Activated CD4-positive, alpha-beta T cell treated with anti-CD3 and anti-CD28 coated beads, Interleukin-2, amount 10 ng/mL, durations not matched to agents 7 days and 5 days (primary cell): Measurements from ENCODE around the gene MUC12. TPM values are rescaled to one million over a fixed set of nuclear protein-coding genes. Genes with fewer than 3 reads are reported as not detected.

Experiments
- CTCF ChIA-PET: fragments of 350-600 bp; sonication (Branson Sonifier 250); formaldehyde crosslinking; loops from one replicate; lab custom pipeline; 2021; ENCODE audit warnings: antibody characterized with exemption; lab: Charles Lee
- POLR2A ChIA-PET: fragments of 350-600 bp; sonication (Branson Sonifier 250); formaldehyde crosslinking; loops from one replicate; lab custom pipeline; 2021; ENCODE audit warnings: antibody characterized with exemption; lab: Charles Lee
- DNase-seq: peaks from one replicate; pipeline ENCODE4 v3.0.0-alpha.2; 2020
- H3K27ac Mint-ChIP-seq: one replicate; pipeline ENCODE4 v1.8.0; 2021; ENCODE audit warnings: mild to moderate bottlenecking, moderate library complexity, mixed read lengths
- H3K27me3 Mint-ChIP-seq: one replicate; pipeline ENCODE4 v1.8.0; 2021; ENCODE audit warnings: mixed read lengths
- H3K36me3 Mint-ChIP-seq: one replicate; pipeline ENCODE4 v1.8.0; 2021; ENCODE audit warnings: low read depth, mixed read lengths
- H3K4me1 Mint-ChIP-seq: one replicate; pipeline ENCODE4 v1.8.0; 2021; ENCODE audit warnings: mixed read lengths
- H3K4me3 Mint-ChIP-seq: one replicate; pipeline ENCODE4 v1.8.0; 2021; ENCODE audit warnings: mild to moderate bottlenecking, moderate library complexity, mixed read lengths
- H3K9me3 Mint-ChIP-seq: one replicate; pipeline ENCODE4 v1.8.0; 2021; ENCODE audit warnings: mixed read lengths
- total RNA-seq, 2 experiments: library from RNA; stranded (reverse); gene quantifications; one replicate each; pipeline ENCODE4 v1.2.3, GENCODE V29; 2021

The MUC12 gene
- total RNA-seq, 2 experiments from 2014 or later = not detected

DNA sequence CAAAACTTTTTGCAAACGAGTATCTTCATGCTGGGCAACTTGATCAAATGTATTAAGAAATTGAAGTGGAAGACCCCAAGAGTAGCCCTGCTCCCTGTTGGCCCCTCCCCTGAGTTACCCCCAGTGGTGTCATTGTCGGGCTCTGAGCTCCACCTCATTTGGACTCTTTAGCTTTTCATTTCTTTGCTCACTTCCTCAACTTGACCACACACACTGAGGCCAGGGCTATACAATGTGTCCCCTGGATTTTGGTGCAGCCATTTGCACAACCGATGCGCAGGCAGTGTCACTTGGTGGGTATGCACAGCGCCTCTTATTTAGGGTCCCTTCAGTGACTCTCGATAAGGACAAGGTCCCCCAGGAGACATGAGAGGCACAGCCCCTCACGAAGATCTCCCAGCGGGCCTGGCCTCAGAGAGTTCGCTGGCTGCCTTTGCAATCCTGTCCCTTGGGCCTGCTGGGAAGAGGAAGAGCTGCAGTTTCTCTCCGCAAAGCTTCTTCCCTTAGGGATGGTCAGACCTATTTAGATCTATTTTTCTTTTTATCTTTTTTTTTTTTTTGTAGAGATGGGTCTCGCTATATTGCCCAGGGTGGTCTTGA lies 22.5 kb upstream of the MUC12 start:
- no peaks in the 10 kb centered on the region for H3K36me3 Mint-ChIP-seq
- H3K4me3 Mint-ChIP-seq = no peak overlapping the region
- CTCF ChIA-PET = interaction anchor here (0.7 kb wide), 1 partner anchor 90 kb away, joined by 3 read pairs; no protein-coding TSS in a partner anchor
- peaks cover 3% of the 10 kb centered on the region for H3K9me3 Mint-ChIP-seq
- no peak overlapping the region for H3K27ac Mint-ChIP-seq
- DNase-seq = no peak
- H3K27me3 Mint-ChIP-seq = peaks cover 19% of the 10 kb centered on the region
- H3K4me1 Mint-ChIP-seq = no peaks in the 10 kb centered on the region
- POLR2A ChIA-PET = no interaction called here

DNA sequence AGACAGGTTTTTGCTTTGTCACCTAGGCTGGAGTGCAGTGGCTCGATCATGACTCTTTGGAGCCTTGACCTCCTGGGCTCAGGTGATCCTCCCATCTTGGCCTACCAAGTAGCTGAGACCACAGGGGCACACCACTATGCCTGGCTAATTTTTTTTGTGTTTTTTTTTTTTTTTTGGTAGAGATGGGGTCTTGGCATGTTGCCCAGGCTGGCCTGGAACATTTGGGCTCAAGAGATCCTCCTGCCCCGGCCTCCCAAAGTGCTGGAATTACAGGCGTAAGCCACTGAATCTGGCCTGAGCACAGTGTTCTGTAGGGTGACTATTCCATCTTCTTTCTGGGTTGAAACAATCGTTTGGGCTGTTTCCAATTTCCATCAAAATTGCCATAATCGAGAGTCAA lies 21.6 kb upstream of the MUC12 start:
- ChIA-PET POLR2A (no interaction called here), CTCF (interaction anchor here (0.6 to 0.7 kb wide), 2 partner anchors 89 to 1004 kb away, joined by 3 to 4 read pairs; no protein-coding TSS in a partner anchor)
- DNase-seq = no peak
- H3K4me1 Mint-ChIP-seq = no peaks in the 10 kb centered on the region
- peaks cover 3% of the 10 kb centered on the region for H3K9me3 Mint-ChIP-seq
- H3K36me3 Mint-ChIP-seq = no peaks in the 10 kb centered on the region
- no peak overlapping the region for H3K4me3 Mint-ChIP-seq
- no peak overlapping the region for H3K27ac Mint-ChIP-seq
- peaks cover 14% of the 10 kb centered on the region for H3K27me3 Mint-ChIP-seq

DNA sequence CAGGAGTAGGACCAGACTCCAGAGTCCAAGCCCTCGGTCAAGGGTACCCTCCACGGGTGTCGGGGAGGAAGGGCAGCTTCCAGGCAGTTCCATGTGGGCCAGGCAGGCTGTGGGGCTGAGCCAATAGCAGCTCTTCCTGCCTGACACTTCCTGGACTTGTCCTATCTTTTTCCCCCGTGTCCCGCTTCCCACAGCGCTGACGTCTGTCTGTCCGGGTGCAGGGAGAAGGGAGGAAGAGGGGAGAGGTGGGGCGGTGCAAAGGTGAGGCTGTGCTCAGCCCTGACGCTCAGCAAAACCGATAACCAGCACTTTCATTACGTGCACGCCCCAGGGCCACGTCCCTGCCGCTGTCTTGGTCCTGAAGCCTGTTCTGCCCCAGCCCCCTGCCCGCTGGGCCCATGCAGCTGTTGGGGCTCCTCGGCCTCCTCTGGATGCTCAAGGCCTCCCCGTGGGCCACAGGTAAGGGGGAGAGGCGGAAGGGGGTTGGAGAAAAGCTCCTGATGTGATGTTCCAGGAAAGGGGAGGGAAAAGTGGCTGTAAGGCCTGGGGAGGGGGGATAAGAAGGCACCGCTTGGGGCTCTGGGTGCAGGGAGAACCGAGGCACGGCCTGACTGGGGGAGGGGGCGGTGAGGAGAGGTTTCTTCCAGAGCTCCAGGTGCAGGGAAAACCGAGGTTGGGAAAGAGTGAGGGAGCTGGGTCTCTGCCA lies 20.0 kb upstream of the MUC12 start, which contains the start of gene MUC3A:
Gene MUC3A, plus strand, starts transcription at position 308 of the 706 bp plus-strand sequence. Its CDS starts 91 bp downstream, at position 399.
- DNase-seq = no peak
- H3K9me3 Mint-ChIP-seq = no peaks in the 10 kb centered on the region
- no peaks in the 10 kb centered on the region for H3K4me1 Mint-ChIP-seq
- ChIA-PET CTCF (interaction anchor here (0.6 to 1.0 kb wide), 2 partner anchors 10 to 26 kb away, joined by 3 read pairs; no protein-coding TSS in a partner anchor), POLR2A (no interaction called here)
- no peak within 1 kb of the TSS for H3K4me3 Mint-ChIP-seq
- peaks cover 14% of the 10 kb centered on the region for H3K27me3 Mint-ChIP-seq
- no peak within 1 kb of the TSS for H3K27ac Mint-ChIP-seq
- no peaks in the 10 kb centered on the region for H3K36me3 Mint-ChIP-seq

DNA sequence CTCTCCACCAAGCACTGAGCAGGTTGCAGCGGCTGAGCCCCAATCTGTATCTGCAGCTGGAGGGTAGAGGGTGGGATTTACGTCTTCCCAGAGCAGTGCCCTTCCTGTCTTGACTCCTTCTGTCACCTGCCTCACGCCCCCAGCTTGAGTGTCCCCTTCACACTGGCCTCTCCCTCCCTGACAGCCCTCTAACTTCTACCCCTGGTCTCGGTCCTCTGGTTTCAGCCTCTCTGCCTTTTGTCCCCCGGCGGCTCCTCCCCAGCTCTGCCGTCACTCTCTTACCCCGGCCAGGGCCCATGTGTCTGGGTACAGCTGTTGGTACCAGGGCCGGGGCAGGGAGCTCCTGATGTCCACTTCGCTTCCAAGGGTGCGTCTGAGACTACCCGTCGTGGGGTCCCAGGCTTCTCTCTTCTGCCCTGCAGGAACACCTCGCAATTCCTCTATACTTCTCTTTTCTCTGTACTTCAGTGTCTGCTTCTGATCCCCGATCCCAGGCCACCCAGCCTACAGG lies 19.4 kb upstream of the MUC12 start:
- ChIA-PET POLR2A (interaction anchor here (0.6 kb wide), 1 partner anchor 1175 kb away, joined by 4 read pairs; no protein-coding TSS in a partner anchor), CTCF (interaction anchor here (0.6 to 1.0 kb wide), 2 partner anchors 11 to 25 kb away, joined by 3 read pairs; no protein-coding TSS in a partner anchor)
- Mint-ChIP-seq H3K36me3 (no peaks in the 10 kb centered on the region), H3K27me3 (peaks cover 10% of the 10 kb centered on the region), H3K9me3 (no peaks in the 10 kb centered on the region), H3K27ac (no peak overlapping the region), H3K4me1 (no peaks in the 10 kb centered on the region), H3K4me3 (no peak overlapping the region)
- no peak for DNase-seq

DNA sequence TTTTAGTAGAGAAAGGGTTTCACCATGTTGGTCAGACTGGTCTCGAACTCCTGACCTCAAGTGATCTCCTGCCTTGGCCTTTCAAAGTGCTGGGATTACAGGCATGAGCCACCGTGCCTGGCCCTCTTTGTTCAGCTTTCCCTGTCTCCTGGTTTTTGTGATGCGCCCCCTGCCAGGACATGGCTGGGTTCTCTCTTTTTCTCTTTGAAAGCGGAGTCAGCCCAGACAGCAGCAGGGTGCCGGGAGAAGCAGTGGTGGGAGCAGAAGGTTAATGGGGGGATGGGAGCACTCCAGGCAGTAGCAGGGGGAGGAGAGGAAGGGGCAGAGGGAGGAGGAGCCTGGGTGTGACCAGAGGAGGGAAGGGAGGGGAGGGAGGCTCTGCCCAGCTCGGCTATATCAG lies 18.2 kb upstream of the MUC12 start:
- no peaks in the 10 kb centered on the region for H3K36me3 Mint-ChIP-seq

DNA sequence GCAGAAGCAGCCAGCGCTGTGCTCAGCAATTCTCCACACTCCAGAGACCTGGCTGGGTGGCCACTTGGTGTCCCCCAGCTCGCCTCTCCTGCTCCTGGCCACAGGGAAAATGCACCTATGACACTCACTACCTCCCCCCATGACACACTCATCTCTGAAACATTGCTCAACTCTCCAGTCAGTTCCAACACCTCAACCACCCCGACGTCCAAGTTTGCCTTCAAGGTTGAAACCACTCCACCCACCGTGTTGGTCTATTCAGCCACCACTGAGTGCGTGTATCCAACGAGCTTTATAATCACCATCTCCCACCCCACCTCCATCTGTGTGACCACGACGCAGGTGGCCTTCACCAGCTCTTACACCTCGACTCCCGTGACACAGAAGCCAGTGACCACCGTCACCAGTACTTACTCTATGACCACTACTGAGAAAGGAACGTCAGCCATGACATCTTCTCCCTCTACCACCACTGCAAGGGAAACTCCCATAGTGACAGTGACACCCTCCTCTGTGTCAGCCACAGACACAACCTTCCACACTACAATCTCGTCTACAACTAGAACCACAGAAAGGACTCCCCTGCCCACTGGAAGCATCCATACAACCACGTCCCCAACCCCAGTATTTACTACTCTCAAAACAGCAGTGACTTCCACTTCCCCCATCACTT lies 17.3 kb upstream of the MUC12 start:
- Mint-ChIP-seq H3K27ac (no peak overlapping the region), H3K36me3 (no peaks in the 10 kb centered on the region), H3K27me3 (peaks cover 10% of the 10 kb centered on the region), H3K4me3 (no peak overlapping the region), H3K4me1 (no peaks in the 10 kb centered on the region), H3K9me3 (no peaks in the 10 kb centered on the region)
- POLR2A ChIA-PET = no interaction called here
- DNase-seq = no peak
- CTCF ChIA-PET = interaction anchor here (1.1 kb wide), 1 partner anchor 77 kb away, joined by 3 read pairs; the partner anchor contains the start of gene SRRT

More for the DNA sequence above, 18.2 kb upstream of the MUC12 start:
- POLR2A ChIA-PET = no interaction called here
- no peaks in the 10 kb centered on the region for H3K9me3 Mint-ChIP-seq
- CTCF ChIA-PET = interaction anchor here (1.1 kb wide), 1 partner anchor 76 kb away, joined by 3 read pairs; the partner anchor contains the start of gene SRRT
- DNase-seq = no peak
- H3K4me1 Mint-ChIP-seq = no peaks in the 10 kb centered on the region
- no peak overlapping the region for H3K4me3 Mint-ChIP-seq
- no peak overlapping the region for H3K27ac Mint-ChIP-seq
- H3K27me3 Mint-ChIP-seq = peaks cover 10% of the 10 kb centered on the region

DNA sequence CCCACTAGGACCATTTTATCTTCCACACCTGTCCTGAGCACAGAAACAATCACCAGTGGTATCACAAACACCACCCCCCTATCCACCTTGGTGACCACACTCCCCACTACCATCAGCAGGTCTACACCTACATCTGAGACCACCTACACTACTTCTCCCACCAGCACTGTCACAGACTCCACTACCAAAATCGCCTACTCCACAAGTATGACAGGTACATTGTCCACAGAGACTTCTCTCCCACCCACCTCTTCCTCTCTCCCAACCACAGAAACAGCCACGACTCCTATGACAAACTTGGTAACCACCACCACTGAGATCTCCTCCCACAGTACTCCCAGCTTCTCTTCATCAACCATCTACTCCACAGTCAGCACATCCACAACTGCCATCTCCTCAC lies 16.7 kb upstream of the MUC12 start:
- Mint-ChIP-seq H3K27ac (no peak overlapping the region), H3K36me3 (no peaks in the 10 kb centered on the region), H3K9me3 (no peaks in the 10 kb centered on the region), H3K27me3 (peaks cover 10% of the 10 kb centered on the region), H3K4me1 (no peaks in the 10 kb centered on the region), H3K4me3 (no peak overlapping the region)
- ChIA-PET CTCF (no interaction called here), POLR2A (no interaction called here)
- no peak for DNase-seq

DNA sequence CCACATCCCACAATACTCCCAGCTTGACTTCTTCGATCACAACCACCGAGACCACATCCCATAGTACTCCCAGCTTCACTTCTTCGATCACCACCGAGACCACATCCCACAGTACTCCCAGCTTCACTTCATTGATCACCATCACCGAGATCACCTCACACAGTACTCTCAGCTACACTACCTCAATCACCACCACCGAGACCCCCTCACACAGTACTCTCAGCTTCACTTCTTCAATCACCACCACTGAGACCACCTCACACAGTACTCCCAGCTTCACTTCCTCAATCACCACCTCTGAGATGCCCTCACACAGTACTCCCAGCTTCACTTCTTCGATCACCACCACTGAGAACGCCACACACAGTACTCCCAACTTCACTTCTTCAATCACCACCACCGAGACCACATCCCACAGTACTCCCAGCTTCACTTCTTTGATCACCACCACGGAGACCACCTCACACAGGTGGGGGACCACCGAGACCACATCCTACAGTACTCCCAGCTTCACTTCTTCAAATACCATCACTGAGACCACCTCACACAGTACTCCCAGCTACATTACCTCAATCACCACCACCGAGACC lies 11.4 kb upstream of the MUC12 start:
- Mint-ChIP-seq H3K27ac (no peak overlapping the region), H3K4me1 (no peaks in the 10 kb centered on the region), H3K4me3 (no peak overlapping the region), H3K36me3 (no peaks in the 10 kb centered on the region), H3K27me3 (no peaks in the 10 kb centered on the region), H3K9me3 (no peaks in the 10 kb centered on the region)
- no peak for DNase-seq
- ChIA-PET POLR2A (interaction anchor here (0.6 kb wide), 1 partner anchor 310 kb away, joined by 3 read pairs; no protein-coding TSS in a partner anchor), CTCF (interaction anchor here (0.6 to 1.5 kb wide), 12 partner anchors 8 to 1264 kb away, joined by 3 to 8 read pairs (median 3); partner anchors contain the start of genes PLOD3 and ZNHIT1)

DNA sequence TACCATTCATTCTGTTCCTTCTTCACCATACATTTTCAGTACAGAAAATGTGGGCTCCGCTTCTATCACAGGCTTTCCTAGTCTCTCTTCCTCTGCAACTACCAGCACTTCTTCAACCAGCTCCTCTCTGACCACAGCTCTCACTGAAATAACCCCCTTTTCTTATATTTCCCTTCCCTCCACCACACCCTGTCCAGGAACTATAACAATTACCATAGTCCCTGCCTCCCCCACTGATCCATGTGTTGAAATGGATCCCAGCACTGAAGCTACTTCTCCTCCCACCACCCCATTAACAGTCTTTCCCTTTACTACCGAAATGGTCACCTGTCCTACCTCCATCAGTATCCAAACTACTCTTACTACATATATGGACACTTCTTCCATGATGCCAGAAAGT lies 9.5 kb upstream of the MUC12 start:
- no peak for DNase-seq
- H3K27ac Mint-ChIP-seq = no peak overlapping the region
- H3K9me3 Mint-ChIP-seq = no peaks in the 10 kb centered on the region
- no peaks in the 10 kb centered on the region for H3K36me3 Mint-ChIP-seq
- no peaks in the 10 kb centered on the region for H3K4me1 Mint-ChIP-seq
- ChIA-PET POLR2A (no interaction called here), CTCF (interaction anchor here (0.5 kb wide), 1 partner anchor 412 kb away, joined by 3 read pairs; no protein-coding TSS in a partner anchor)
- H3K27me3 Mint-ChIP-seq = peaks cover 4% of the 10 kb centered on the region
- no peak overlapping the region for H3K4me3 Mint-ChIP-seq

DNA sequence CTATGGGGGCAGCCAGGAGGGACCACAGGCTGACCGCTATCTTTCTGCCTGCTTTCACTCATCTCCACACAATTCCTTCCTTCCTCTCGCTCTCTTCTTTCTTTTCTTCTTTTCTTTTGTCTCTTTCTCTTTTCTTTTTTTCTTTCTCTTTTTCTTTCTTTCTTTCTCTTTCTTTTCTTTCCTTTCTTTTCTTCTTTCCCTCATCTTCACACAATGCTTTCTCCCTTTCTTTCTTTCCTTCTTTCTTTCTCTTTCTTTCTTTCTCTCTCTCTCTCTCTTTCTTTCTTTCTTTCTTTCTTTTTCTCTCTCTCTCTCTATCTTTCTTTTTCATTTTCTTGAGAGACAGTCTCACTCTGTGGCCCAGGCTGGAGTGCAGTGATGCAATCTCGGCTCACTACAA lies 6.8 kb upstream of the MUC12 start:
- Mint-ChIP-seq H3K27me3 (peaks cover 25% of the 10 kb centered on the region), H3K4me3 (no peak overlapping the region), H3K9me3 (no peaks in the 10 kb centered on the region), H3K27ac (no peak overlapping the region), H3K36me3 (no peaks in the 10 kb centered on the region), H3K4me1 (peaks cover 14% of the 10 kb centered on the region)
- no peak for DNase-seq
- CTCF ChIA-PET = no interaction called here
- POLR2A ChIA-PET = no interaction called here

DNA sequence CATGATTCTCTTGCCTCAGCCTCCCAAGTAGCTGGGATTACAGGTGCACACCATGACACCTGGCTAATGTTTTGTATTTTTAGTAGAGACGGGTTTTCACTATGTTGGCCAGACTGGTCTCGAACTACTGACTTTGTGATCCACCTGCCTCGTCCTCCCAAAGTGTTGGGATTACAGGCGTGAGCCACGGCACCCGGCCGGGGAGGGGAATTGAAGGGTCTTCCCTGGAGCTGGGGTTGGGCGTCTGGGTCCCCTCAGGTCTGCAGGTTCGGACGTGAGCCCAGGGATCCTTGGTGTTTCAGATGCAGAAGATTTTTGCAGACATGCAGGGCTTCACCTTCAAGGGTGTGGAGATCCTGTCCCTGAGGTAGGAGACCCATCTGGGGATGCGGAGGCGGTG lies 6.0 kb upstream of the MUC12 start:
- no peak for DNase-seq
- Mint-ChIP-seq H3K27ac (no peak overlapping the region), H3K4me3 (no peak overlapping the region), H3K36me3 (no peaks in the 10 kb centered on the region), H3K27me3 (peaks cover 32% of the 10 kb centered on the region), H3K4me1 (peaks cover 15% of the 10 kb centered on the region), H3K9me3 (no peaks in the 10 kb centered on the region)
- ChIA-PET CTCF (no interaction called here), POLR2A (no interaction called here)

DNA sequence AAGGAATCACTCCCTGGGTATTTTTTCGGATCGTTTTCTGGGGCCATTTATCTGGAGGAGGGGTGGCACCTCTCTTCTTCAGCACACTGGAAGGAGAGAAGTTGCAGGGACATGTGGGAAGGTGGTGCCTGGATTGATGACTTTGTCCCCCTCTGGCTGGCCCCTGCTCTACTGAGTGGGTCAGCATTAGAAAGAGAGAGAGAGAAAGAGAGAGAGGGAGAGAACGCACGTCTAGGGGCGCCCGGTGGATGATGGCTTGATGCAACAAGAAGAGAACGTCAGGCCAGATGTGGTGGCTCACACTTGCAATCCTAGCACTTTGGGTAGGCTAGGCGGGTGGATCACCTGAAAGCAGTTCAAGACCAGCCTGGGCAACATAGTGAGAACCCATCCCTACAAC lies 5.5 kb upstream of the MUC12 start:
- Mint-ChIP-seq H3K4me3 (no peak overlapping the region), H3K36me3 (no peaks in the 10 kb centered on the region), H3K27ac (no peak overlapping the region), H3K27me3 (peaks cover 32% of the 10 kb centered on the region), H3K4me1 (peaks cover 15% of the 10 kb centered on the region), H3K9me3 (no peaks in the 10 kb centered on the region)
- ChIA-PET POLR2A (no interaction called here), CTCF (no interaction called here)
- DNase-seq = no peak
